WTC11 (cell line): ENCODE measurements around the gene SLC7A10.

Experiments
- ZNF512 ChIP-seq: sonication (generic); formaldehyde crosslinking; IDR thresholded peaks from 2 replicates; pipeline ENCODE4 v1.8.1; 2022; ENCODE audit warnings: missing genetic modification reagents, borderline replicate concordance
- TF ChIP-seq, protein P1 (sequence below): fragments of 200-600 bp; IDR thresholded peaks from 2 replicates; pipeline ENCODE4 v1.8.0; 2022; ENCODE audit warnings: antibody characterized with exemption

DNA sequence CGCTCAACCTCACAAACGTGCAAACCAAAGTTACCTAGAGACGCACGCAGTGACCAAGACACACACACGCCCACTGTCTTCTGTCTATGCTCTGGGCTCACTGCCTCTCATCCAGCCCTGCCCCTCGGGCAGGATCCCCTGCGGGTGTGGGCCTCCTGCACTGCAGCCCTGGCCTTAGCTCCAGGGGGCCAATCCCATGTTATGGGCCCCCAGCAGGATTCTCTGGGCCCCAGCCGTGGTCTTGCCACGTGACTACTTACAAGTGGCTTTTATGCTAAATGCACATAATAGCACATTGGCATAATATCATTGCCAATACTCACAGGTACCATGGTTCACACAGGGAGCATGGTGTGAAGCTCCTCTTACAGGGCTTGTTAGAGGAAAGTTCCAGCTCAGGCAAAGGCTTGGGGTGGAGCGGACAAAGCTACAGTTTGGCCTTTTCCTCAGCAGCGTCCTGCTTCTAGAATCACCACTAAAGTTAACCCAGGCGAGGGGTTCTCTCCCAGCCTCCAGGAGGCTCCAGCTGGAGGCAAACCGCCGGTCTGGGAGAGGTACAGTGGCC is 39.3 kb upstream of the SLC7A10 start:
- TF ChIP-seq, protein P1, sequence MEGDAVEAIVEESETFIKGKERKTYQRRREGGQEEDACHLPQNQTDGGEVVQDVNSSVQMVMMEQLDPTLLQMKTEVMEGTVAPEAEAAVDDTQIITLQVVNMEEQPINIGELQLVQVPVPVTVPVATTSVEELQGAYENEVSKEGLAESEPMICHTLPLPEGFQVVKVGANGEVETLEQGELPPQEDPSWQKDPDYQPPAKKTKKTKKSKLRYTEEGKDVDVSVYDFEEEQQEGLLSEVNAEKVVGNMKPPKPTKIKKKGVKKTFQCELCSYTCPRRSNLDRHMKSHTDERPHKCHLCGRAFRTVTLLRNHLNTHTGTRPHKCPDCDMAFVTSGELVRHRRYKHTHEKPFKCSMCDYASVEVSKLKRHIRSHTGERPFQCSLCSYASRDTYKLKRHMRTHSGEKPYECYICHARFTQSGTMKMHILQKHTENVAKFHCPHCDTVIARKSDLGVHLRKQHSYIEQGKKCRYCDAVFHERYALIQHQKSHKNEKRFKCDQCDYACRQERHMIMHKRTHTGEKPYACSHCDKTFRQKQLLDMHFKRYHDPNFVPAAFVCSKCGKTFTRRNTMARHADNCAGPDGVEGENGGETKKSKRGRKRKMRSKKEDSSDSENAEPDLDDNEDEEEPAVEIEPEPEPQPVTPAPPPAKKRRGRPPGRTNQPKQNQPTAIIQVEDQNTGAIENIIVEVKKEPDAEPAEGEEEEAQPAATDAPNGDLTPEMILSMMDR: no peak
- no peak for TF ChIP-seq ZNF512 (CRISPR knock-in tag)
